GM12864 (cell line): Measurements from ENCODE around the gene SATL1.
"Not testable (repeated sequence)": the region's sequence is repeated elsewhere in the genome, so short reads cannot be mapped to it uniquely, and the experiment has no call there.

Experiments used
- DNase-seq: peaks from one replicate; pipeline ENCODE4 v3.0.0-alpha.2; 2011; ENCODE audit warnings: low read depth
- H3K4me3 ChIP-seq: 2 replicates; pipeline ENCODE4 v1.5.1; 2011; ENCODE audit warnings: mild to moderate bottlenecking, low read depth, low read length, control low read depth
- TF ChIP-seq, protein P1 (sequence below): IDR thresholded peaks from 2 replicates; pipeline ENCODE4 v1.5.1; 2011; ENCODE audit warnings: low read depth, mild to moderate bottlenecking, moderate library complexity, low read length, control low read depth, inconsistent platforms; ENCODE audit errors: missing control alignments

The SATL1 gene, protein sequence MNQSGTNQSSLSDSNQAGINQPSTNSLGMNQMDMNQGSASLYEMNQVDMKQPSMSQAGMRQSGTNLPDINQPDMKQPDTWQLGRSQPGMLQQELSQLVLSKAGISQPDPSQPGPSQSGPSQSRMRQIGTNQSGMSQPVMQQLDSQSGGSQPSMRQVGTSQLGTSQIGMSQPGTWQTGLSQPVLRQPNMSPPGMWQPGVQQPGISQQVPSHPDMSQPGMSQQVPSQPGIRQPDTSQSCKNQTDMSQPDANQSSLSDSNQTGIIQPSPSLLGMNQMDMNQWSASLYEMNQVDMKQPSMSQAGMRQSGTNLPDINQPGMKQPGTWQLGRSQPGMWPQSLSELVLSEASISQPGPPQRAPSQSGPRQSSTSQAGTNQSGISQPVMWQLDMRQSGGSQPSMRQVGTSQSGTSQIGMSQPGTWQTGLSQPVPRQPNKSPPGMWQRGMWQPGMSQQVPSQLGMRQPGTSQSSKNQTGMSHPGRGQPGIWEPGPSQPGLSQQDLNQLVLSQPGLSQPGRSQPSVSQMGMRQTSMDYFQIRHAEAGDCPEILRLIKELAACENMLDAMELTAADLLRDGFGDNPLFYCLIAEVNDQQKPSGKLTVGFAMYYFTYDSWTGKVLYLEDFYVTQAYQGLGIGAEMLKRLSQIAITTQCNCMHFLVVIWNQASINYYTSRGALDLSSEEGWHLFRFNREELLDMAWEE

DNA sequence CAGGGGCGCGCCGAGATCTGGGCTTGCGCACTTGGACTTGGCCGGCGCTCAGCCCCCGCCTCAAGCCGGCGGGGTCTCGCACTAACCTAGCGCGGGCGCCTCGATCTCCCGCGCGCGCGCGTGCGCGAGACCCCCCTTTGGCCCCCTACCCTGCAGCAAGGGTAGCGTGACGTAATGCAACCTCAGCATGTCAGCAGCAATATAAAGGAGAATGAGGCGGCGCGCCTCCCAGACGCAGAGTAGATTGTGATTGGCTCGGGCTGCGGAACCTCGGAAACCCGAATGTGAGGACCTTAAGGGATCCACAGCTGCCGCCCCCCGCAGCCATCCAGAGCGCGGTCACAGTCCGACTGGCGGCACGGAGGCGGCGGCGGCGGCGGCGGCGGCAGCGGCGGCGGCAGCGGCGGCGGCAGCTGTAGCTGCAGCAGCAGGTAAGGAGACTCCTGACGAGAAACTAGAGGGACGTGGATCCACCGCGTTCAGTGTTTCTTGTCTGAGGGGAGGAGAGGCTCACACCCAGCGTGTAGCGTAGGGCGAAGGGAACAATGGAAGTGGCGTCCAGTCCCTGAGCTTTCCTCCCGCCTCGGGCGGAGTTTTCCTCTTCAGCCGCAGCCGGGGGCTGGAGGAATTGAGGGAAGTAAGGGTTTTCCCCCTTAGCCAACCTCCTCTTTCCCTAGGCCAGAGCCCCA is at the start of gene SATL1, which contains the start of gene ZNF711:
SATL1 (minus strand) TSS at position 19 of the 689 bp plus-strand sequence. CDS start 134,811 bp downstream, outside the sequence.
ZNF711 (plus strand) TSS at position 231 of the 689 bp plus-strand sequence. CDS start 3,582 bp downstream, outside the sequence.
- TF ChIP-seq, protein P1, sequence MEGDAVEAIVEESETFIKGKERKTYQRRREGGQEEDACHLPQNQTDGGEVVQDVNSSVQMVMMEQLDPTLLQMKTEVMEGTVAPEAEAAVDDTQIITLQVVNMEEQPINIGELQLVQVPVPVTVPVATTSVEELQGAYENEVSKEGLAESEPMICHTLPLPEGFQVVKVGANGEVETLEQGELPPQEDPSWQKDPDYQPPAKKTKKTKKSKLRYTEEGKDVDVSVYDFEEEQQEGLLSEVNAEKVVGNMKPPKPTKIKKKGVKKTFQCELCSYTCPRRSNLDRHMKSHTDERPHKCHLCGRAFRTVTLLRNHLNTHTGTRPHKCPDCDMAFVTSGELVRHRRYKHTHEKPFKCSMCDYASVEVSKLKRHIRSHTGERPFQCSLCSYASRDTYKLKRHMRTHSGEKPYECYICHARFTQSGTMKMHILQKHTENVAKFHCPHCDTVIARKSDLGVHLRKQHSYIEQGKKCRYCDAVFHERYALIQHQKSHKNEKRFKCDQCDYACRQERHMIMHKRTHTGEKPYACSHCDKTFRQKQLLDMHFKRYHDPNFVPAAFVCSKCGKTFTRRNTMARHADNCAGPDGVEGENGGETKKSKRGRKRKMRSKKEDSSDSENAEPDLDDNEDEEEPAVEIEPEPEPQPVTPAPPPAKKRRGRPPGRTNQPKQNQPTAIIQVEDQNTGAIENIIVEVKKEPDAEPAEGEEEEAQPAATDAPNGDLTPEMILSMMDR: no peak
- H3K4me3 ChIP-seq: peak within 1 kb of the TSS; percentile 77
- DNase-seq: no peak

DNA sequence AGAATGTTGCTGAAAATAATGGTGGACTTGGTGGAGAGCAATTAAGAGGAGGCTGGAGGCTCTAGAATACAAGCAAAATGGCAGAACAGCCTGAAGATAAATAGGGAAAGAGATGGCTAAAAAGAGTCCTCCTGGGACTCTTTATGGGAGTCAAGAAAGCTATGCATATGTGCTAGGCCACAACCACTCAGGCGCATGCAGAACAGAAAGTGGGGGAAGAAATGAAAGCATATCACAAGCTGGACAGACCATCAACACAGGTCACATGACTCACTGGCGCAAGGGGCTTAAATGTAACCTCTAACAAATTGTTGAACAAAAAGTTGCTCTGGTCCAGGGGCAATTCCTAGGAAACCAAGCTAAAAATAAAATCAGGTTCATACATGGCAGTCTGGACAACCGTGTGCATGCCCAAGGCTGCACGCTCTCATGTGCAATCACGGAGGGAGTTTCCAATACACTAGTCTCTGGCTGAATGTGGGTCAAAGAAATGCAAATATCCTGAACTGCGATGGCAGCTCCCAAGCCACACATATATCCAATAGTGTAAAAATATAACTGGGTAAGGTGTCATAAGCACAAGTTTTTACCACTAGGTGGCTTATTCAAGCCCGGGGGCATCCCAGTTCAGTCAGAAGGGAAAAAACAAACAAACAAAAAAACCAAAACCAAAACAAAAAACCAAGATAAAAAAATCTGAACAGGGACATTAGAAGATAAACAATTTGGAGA is 45.6 kb upstream of the SATL1 start:
- no peak for DNase-seq
- TF ChIP-seq, protein P1: no peak
- no peak overlapping the region for H3K4me3 ChIP-seq

DNA sequence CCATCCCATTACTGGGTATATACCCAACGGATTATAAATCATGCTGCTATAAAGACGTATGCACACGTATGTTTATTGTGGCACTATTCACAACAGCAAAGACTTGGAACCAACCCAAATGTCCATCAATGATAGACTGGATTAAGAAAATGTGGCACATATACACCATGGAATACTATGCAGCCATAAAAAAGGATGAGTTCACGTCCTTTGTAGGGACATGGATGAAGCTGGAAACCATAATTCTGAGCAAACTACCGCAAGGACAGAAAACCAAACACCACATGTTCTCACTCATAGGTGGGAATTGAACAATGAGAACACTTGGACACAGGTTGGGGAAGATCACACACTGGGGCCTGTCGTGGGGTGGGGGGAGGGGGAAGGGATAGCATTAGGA is 41.7 kb upstream of the SATL1 start:
- not testable (repeated sequence) for DNase-seq, H3K4me3 ChIP-seq

DNA sequence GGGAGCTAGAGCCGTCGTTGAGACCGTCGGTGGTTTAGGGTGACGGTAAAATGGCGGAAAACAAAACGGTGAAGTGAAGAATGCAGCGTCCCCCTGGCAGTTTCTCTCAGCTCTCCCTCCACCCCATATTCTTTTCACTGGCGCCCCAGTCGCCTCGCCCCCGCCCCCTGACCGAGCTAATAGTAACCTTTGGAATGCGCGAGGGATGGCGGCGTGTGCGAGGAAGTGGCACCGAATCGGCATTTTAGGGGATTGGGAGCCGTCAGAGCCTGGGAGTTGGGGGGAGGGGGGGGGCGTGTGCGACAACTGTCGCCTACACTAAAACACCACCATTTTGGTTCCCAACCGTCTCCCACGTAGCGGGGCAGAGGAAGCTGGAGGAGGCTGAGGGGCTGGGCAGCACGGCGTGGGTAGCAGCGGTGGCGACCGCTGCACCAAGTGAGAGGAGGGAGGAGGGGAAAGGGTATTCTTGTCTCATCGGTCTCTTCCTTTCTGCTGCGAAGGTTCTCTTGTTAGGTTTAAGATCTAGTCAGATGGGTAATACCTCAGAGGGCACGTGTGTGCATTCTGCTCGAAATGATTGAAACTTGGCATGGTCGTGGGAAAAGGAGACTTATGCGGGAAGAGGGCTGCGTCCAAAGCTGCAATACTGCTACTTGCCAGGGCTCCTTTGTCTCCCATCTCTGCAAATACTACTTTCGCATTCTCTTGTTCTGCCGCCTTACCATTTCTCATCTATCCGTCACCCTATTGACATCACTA is 1.1 kb upstream of the SATL1 start:
- no peak for DNase-seq
- peak overlapping the region; percentile 77 for H3K4me3 ChIP-seq

DNA sequence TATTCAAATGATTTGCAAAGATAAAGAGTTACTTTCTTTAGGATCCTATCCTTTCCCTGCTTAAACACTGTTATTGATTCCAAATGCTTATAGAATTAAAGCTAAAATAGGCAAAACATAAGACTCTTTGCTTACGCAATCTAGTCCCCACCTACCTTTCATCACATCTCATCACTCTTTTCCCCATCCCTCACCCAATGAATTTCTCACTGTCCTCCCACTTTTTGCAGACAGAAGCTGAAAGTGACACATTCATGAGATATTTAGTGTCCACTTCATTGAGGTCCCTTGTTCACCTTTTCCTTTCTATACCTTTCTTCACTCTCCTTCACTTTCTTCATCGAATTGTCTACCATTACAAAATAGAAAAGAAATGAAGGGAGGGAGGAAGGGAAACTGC is 424 bp downstream of the SATL1 start:
- TF ChIP-seq, protein P1: no peak
- no peak for DNase-seq
- H3K4me3 ChIP-seq: no peak overlapping the region

More for the DNA sequence above, 1.1 kb upstream of the SATL1 start:
- TF ChIP-seq, protein P1: no peak

DNA sequence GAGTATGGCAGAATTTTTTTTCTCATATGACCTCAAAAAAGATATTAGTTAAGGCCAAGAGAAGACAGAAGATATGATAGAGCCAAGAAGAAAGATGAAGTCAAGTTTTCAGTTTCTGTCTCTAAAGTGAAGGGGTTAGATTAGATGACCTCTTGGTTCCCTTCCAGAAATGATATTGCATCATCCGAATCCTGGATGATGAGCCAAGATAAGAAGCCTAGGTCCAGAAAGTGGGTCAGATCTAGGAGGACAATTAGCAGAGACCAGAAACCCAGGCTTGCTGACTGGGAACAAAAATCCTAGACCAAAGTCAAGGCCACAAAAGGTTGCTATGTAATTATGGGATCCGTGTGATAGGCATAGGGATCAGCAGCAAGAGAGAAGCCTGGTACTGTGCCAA is 20.2 kb downstream of the SATL1 start:
- no peak for DNase-seq
- TF ChIP-seq, protein P1: no peak
- no peak overlapping the region for H3K4me3 ChIP-seq
